HL-60 (cell line): Measurements from ENCODE around the gene SHROOM3.

Experiments used
- GABPA ChIP-seq: IDR thresholded peaks from 2 replicates; pipeline ENCODE4 v1.6.1; 2012; ENCODE audit warnings: low read depth
- POLR2AphosphoS5 ChIP-seq: IDR thresholded peaks from 2 replicates; pipeline ENCODE4 v1.6.1; 2012; ENCODE audit warnings: low read depth
- TF ChIP-seq, protein P1 (sequence below): IDR thresholded peaks from one replicate; pipeline ENCODE4 v1.5.1; 2011; ENCODE audit warnings: low read length, control low read depth, inconsistent platforms; ENCODE audit not compliant: insufficient read depth

DNA sequence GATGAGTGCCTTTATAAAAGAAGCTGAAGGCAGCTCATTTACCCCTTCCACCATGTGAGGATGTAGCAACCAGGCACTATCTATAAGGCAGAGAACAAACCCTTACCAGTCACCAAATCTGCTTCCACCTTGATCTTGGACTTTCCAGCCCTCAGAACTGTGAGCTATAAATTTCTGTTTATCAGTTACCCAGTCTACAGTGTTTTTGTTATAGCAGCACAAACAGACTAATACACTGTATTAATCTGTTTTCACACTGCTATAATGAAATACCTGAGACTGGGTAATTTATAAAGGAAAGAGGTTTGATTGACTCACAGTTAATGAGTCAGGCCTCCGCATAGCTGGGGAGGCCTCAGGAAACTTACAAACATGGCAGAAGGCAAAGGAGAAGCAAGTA lies 371.7 kb downstream of the SHROOM3 start:
- TF ChIP-seq, protein P1, sequence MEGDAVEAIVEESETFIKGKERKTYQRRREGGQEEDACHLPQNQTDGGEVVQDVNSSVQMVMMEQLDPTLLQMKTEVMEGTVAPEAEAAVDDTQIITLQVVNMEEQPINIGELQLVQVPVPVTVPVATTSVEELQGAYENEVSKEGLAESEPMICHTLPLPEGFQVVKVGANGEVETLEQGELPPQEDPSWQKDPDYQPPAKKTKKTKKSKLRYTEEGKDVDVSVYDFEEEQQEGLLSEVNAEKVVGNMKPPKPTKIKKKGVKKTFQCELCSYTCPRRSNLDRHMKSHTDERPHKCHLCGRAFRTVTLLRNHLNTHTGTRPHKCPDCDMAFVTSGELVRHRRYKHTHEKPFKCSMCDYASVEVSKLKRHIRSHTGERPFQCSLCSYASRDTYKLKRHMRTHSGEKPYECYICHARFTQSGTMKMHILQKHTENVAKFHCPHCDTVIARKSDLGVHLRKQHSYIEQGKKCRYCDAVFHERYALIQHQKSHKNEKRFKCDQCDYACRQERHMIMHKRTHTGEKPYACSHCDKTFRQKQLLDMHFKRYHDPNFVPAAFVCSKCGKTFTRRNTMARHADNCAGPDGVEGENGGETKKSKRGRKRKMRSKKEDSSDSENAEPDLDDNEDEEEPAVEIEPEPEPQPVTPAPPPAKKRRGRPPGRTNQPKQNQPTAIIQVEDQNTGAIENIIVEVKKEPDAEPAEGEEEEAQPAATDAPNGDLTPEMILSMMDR: no peak
- no peak for TF ChIP-seq POLR2AphosphoS5
- no peak for TF ChIP-seq GABPA
